GM23338 (cell line): ENCODE measurements around the gene KLHL7. TPM values are rescaled to one million over a fixed set of nuclear protein-coding genes. Genes with fewer than 3 reads are reported as not detected.

Source experiments
- ATAC-seq: fragments of 200-7000 bp; cut with Tn5 transposase; 3 replicates; pipeline ENCODE4 v1.9.1; 2020
- DNase-seq: peaks from one replicate; pipeline ENCODE4 v3.0.0-alpha.2; 2015; ENCODE audit warnings: low spot score
- H2AFZ ChIP-seq: fragments of 200-600 bp; sonication (generic); 2 replicates; pipeline ENCODE4 v1.8.0; 2016; ENCODE audit warnings: antibody characterized with exemption, mild to moderate bottlenecking, moderate library complexity
- H3F3A ChIP-seq: fragments of 200-600 bp; sonication (generic); replicated peaks from 2 replicates; pipeline ENCODE4 v1.8.0; 2017; ENCODE audit warnings: antibody characterized with exemption, mixed run types, low read depth
- H3K27ac ChIP-seq: fragments of 200-600 bp; sonication (generic); 2 replicates; pipeline ENCODE4 v1.6.1; 2016; ENCODE audit warnings: low read depth
- H3K27me3 ChIP-seq: fragments of 200-600 bp; sonication (generic); 2 replicates; pipeline ENCODE4 v1.8.0; 2016; ENCODE audit warnings: mild to moderate bottlenecking, mixed run types, moderate library complexity; ENCODE audit not compliant: insufficient read depth
- H3K36me3 ChIP-seq: fragments of 200-600 bp; sonication (generic); 2 replicates; pipeline ENCODE4 v1.8.0; 2016; ENCODE audit warnings: mild to moderate bottlenecking; ENCODE audit not compliant: insufficient read depth
- H3K4me1 ChIP-seq: fragments of 200-600 bp; sonication (generic); 2 replicates; pipeline ENCODE4 v1.8.0; 2016; ENCODE audit warnings: mild to moderate bottlenecking, moderate library complexity; ENCODE audit not compliant: insufficient read depth
- H3K4me2 ChIP-seq: fragments of 200-600 bp; sonication (generic); 2 replicates; pipeline ENCODE4 v1.7.1; 2017; ENCODE audit warnings: mixed run types
- H3K4me3 ChIP-seq: fragments of 200-600 bp; sonication (generic); 2 replicates; pipeline ENCODE4 v1.6.1; 2016; ENCODE audit warnings: mixed run types
- H3K79me2 ChIP-seq: fragments of 200-600 bp; sonication (generic); replicated peaks from 2 replicates; pipeline ENCODE4 v1.8.0; 2017; ENCODE audit warnings: mild to moderate bottlenecking; ENCODE audit not compliant: insufficient read depth
- H3K9me2 ChIP-seq: fragments of 200-600 bp; sonication (generic); 2 replicates; pipeline ENCODE4 v1.8.0; 2017; ENCODE audit not compliant: insufficient read depth
- H4K20me1 ChIP-seq: fragments of 200-600 bp; sonication (generic); replicated peaks from 2 replicates; pipeline ENCODE4 v1.8.0; 2017; ENCODE audit warnings: mild to moderate bottlenecking; ENCODE audit not compliant: insufficient read depth
- H3K27ac Mint-ChIP-seq: 2 replicates; pipeline ENCODE4 v1.8.0; 2020; ENCODE audit warnings: inconsistent platforms, mild to moderate bottlenecking, moderate library complexity, mixed read lengths
- H3K27me3 Mint-ChIP-seq: 3 replicates; pipeline ENCODE4 v1.8.0; 2022; ENCODE audit warnings: low read depth, mild to moderate bottlenecking, moderate library complexity, mixed read lengths, inconsistent platforms; ENCODE audit not compliant: insufficient read depth, poor library complexity
- H3K36me3 Mint-ChIP-seq: 3 replicates; pipeline ENCODE4 v1.8.0; 2021; ENCODE audit warnings: low read depth, mild to moderate bottlenecking, inconsistent platforms, moderate library complexity, mixed read lengths
- H3K4me1 Mint-ChIP-seq: 3 replicates; pipeline ENCODE4 v1.8.0; 2020; ENCODE audit warnings: mild to moderate bottlenecking, inconsistent platforms, mixed read lengths
- H3K4me3 Mint-ChIP-seq: 3 replicates; pipeline ENCODE4 v1.8.0; 2021; ENCODE audit warnings: moderate library complexity, mild to moderate bottlenecking, inconsistent platforms, mixed read lengths
- H3K9me3 Mint-ChIP-seq: 3 replicates; pipeline ENCODE4 v1.8.0; 2020; ENCODE audit warnings: moderate library complexity, mild to moderate bottlenecking, inconsistent platforms, mixed read lengths
- CREB1 ChIP-seq: fragments of 250-450 bp; sonication (Bioruptor Pico); IDR thresholded peaks from 2 replicates; pipeline ENCODE4 v1.5.0; 2020; ENCODE audit warnings: low read depth, mild to moderate bottlenecking, moderate library complexity
- EZH2 ChIP-seq: fragments of 200-600 bp; sonication (generic); IDR thresholded peaks from one replicate; pipeline ENCODE4 v1.8.0; 2017; ENCODE audit warnings: antibody characterized with exemption, mild to moderate bottlenecking, low read depth; ENCODE audit not compliant: unreplicated experiment
- JUNB ChIP-seq: IDR thresholded peaks from one replicate; pipeline ENCODE4 v1.6.1; 2016; ENCODE audit warnings: antibody characterized with exemption; ENCODE audit not compliant: unreplicated experiment
- NANOG ChIP-seq: IDR thresholded peaks from 2 replicates; pipeline ENCODE4 v1.6.1; 2016; ENCODE audit warnings: antibody characterized with exemption, borderline replicate concordance
- POLR2AphosphoS5 ChIP-seq: IDR thresholded peaks from 2 replicates; pipeline ENCODE4 v1.6.1; 2016; ENCODE audit warnings: antibody characterized with exemption, low read depth
- STAT1 ChIP-seq: IDR thresholded peaks from one replicate; pipeline ENCODE4 v1.6.1; 2016; ENCODE audit warnings: antibody characterized with exemption; ENCODE audit not compliant: unreplicated experiment
- ZNF114 ChIP-seq: fragments of 250-450 bp; sonication (Bioruptor Pico); IDR thresholded peaks from 2 replicates; pipeline ENCODE4 v1.5.0; 2020; ENCODE audit warnings: mild to moderate bottlenecking, moderate library complexity
- ZNF331 ChIP-seq: fragments of 250-450 bp; sonication (Bioruptor Pico); IDR thresholded peaks from 2 replicates; pipeline ENCODE4 v1.5.0; 2020; ENCODE audit warnings: low read depth, mild to moderate bottlenecking, moderate library complexity
- polyA plus RNA-seq: library from polyadenylated mRNA; unstranded; fragments of >200 nt; fragmentation: Nextera tagmentation; extraction: Ambion mirVana; gene quantifications from 2 replicates; pipeline ENCODE4 v1.2.1, GENCODE V29; 2016
- total RNA-seq: library from RNA; depleted of rRNA; stranded (reverse); fragments of >200 nt; shearing (Covaris generic); gene quantifications from 2 replicates; pipeline ENCODE4 v1.2.3, GENCODE V29; 2014
- TF ChIP-seq, protein P1 (sequence below): IDR thresholded peaks from one replicate; pipeline ENCODE4 v1.6.1; 2018; ENCODE audit warnings: antibody characterized with exemption; ENCODE audit not compliant: unreplicated experiment
- TF ChIP-seq, protein P2 (sequence below), 2 experiments: fragments of 200-600 bp in 1 of 2; sonication (generic) in 1 of 2; conservative IDR thresholded peaks; 2 replicates each; pipeline versions ENCODE4 v1.5.1 to v1.6.1; 2016 to 2017; ENCODE audit warnings: antibody characterized with exemption in 2 of 2, low read depth in 2 of 2, mild to moderate bottlenecking in 2 of 2, moderate library complexity in 1 of 2
- TF ChIP-seq, protein P3 (sequence below): fragments of 250-450 bp; sonication (Bioruptor Pico); IDR thresholded peaks from 2 replicates; pipeline ENCODE4 v1.5.0; 2020; ENCODE audit warnings: mild to moderate bottlenecking, moderate library complexity
- TF ChIP-seq, protein P4 (sequence below): IDR thresholded peaks from 2 replicates; pipeline ENCODE4 v1.6.1; 2016; ENCODE audit warnings: antibody characterized with exemption

The KLHL7 gene
- total and polyA plus RNA-seq, 2 experiments from 2014 or later: 92.5 to 119 TPM

DNA sequence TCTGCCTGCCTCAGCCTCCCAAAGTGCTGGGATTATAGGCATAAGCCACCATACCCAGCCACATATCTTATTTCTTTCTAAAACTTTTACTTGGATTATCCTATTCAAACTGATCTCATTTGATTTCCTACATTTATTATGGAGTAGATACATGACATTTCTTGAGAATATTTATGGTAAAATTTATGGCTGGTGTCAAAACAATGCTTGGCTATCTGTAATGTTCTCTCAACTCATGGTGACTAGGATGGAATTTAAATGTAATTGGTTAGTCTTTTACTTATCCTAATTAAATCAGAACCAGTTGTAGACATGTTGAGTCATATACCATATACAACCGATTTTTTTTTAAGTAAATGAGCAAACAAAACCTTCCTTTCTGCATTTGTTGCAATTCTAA lies 80.4 kb downstream of the KLHL7 start:
- Mint-ChIP-seq H3K4me3 (no peak overlapping the region), H3K9me3 (no peaks in the 10 kb centered on the region; the same call in 2 of the 3 replicates), H3K4me1 (peaks cover 12% of the 10 kb centered on the region), H3K27me3 (peaks cover 6% of the 10 kb centered on the region), H3K36me3 (peaks cover 51% of the 10 kb centered on the region), H3K27ac (no peak overlapping the region)
- Histone ChIP-seq H4K20me1 (0 out of 2 replicates have a peak, but pooled peaks cover 7% of the 10 kb centered on the region), H2AFZ (no peak overlapping the region), H3F3A (0 out of 2 replicates have a peak, but pooled peaks cover 1% of the 10 kb centered on the region), H3K9me2 (no peaks in the 10 kb centered on the region), H3K4me1 (peaks cover 7% of the 10 kb centered on the region), H3K27ac (no peak overlapping the region), H3K4me3 (no peak overlapping the region), H3K36me3 (peaks cover 36% of the 10 kb centered on the region), H3K27me3 (no peaks in the 10 kb centered on the region), H3K79me2 (peaks cover 48% of the 10 kb centered on the region), H3K4me2 (no peak overlapping the region)
- no peak for DNase-seq
- TF ChIP-seq POLR2AphosphoS5 (no peak), CREB1 (no peak), NANOG (no peak), JUNB (no peak), STAT1 (no peak), ZNF331 (CRISPR knock-in tag) (no peak), EZH2 (no peak), ZNF114 (CRISPR knock-in tag) (no peak)
- TF ChIP-seq, protein P1, sequence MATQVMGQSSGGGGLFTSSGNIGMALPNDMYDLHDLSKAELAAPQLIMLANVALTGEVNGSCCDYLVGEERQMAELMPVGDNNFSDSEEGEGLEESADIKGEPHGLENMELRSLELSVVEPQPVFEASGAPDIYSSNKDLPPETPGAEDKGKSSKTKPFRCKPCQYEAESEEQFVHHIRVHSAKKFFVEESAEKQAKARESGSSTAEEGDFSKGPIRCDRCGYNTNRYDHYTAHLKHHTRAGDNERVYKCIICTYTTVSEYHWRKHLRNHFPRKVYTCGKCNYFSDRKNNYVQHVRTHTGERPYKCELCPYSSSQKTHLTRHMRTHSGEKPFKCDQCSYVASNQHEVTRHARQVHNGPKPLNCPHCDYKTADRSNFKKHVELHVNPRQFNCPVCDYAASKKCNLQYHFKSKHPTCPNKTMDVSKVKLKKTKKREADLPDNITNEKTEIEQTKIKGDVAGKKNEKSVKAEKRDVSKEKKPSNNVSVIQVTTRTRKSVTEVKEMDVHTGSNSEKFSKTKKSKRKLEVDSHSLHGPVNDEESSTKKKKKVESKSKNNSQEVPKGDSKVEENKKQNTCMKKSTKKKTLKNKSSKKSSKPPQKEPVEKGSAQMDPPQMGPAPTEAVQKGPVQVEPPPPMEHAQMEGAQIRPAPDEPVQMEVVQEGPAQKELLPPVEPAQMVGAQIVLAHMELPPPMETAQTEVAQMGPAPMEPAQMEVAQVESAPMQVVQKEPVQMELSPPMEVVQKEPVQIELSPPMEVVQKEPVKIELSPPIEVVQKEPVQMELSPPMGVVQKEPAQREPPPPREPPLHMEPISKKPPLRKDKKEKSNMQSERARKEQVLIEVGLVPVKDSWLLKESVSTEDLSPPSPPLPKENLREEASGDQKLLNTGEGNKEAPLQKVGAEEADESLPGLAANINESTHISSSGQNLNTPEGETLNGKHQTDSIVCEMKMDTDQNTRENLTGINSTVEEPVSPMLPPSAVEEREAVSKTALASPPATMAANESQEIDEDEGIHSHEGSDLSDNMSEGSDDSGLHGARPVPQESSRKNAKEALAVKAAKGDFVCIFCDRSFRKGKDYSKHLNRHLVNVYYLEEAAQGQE: no peak
- TF ChIP-seq, protein P2, sequence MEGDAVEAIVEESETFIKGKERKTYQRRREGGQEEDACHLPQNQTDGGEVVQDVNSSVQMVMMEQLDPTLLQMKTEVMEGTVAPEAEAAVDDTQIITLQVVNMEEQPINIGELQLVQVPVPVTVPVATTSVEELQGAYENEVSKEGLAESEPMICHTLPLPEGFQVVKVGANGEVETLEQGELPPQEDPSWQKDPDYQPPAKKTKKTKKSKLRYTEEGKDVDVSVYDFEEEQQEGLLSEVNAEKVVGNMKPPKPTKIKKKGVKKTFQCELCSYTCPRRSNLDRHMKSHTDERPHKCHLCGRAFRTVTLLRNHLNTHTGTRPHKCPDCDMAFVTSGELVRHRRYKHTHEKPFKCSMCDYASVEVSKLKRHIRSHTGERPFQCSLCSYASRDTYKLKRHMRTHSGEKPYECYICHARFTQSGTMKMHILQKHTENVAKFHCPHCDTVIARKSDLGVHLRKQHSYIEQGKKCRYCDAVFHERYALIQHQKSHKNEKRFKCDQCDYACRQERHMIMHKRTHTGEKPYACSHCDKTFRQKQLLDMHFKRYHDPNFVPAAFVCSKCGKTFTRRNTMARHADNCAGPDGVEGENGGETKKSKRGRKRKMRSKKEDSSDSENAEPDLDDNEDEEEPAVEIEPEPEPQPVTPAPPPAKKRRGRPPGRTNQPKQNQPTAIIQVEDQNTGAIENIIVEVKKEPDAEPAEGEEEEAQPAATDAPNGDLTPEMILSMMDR (conservative IDR thresholded peaks at IDR 0.05; ENCODE audit: low read depth in 2 of 2): no peak
- TF ChIP-seq, protein P3, sequence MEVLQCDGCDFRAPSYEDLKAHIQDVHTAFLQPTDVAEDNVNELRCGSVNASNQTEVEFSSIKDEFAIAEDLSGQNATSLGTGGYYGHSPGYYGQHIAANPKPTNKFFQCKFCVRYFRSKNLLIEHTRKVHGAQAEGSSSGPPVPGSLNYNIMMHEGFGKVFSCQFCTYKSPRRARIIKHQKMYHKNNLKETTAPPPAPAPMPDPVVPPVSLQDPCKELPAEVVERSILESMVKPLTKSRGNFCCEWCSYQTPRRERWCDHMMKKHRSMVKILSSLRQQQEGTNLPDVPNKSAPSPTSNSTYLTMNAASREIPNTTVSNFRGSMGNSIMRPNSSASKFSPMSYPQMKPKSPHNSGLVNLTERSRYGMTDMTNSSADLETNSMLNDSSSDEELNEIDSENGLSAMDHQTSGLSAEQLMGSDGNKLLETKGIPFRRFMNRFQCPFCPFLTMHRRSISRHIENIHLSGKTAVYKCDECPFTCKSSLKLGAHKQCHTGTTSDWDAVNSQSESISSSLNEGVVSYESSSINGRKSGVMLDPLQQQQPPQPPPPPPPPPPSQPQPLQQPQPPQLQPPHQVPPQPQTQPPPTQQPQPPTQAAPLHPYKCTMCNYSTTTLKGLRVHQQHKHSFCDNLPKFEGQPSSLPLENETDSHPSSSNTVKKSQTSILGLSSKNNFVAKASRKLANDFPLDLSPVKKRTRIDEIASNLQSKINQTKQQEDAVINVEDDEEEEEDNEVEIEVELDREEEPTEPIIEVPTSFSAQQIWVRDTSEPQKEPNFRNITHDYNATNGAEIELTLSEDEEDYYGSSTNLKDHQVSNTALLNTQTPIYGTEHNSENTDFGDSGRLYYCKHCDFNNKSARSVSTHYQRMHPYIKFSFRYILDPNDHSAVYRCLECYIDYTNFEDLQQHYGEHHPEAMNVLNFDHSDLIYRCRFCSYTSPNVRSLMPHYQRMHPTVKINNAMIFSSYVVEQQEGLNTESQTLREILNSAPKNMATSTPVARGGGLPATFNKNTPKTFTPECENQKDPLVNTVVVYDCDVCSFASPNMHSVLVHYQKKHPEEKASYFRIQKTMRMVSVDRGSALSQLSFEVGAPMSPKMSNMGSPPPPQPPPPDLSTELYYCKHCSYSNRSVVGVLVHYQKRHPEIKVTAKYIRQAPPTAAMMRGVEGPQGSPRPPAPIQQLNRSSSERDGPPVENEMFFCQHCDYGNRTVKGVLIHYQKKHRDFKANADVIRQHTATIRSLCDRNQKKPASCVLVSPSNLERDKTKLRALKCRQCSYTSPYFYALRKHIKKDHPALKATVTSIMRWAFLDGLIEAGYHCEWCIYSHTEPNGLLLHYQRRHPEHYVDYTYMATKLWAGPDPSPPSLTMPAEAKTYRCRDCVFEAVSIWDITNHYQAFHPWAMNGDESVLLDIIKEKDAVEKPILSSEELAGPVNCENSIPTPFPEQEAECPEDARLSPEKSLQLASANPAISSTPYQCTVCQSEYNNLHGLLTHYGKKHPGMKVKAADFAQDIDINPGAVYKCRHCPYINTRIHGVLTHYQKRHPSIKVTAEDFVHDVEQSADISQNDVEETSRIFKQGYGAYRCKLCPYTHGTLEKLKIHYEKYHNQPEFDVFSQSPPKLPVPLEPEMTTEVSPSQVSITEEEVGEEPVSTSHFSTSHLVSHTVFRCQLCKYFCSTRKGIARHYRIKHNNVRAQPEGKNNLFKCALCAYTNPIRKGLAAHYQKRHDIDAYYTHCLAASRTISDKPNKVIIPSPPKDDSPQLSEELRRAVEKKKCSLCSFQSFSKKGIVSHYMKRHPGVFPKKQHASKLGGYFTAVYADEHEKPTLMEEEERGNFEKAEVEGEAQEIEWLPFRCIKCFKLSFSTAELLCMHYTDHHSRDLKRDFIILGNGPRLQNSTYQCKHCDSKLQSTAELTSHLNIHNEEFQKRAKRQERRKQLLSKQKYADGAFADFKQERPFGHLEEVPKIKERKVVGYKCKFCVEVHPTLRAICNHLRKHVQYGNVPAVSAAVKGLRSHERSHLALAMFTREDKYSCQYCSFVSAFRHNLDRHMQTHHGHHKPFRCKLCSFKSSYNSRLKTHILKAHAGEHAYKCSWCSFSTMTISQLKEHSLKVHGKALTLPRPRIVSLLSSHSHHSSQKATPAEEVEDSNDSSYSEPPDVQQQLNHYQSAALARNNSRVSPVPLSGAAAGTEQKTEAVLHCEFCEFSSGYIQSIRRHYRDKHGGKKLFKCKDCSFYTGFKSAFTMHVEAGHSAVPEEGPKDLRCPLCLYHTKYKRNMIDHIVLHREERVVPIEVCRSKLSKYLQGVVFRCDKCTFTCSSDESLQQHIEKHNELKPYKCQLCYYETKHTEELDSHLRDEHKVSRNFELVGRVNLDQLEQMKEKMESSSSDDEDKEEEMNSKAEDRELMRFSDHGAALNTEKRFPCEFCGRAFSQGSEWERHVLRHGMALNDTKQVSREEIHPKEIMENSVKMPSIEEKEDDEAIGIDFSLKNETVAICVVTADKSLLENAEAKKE (CRISPR knock-in tag): no peak
- TF ChIP-seq, protein P4, sequence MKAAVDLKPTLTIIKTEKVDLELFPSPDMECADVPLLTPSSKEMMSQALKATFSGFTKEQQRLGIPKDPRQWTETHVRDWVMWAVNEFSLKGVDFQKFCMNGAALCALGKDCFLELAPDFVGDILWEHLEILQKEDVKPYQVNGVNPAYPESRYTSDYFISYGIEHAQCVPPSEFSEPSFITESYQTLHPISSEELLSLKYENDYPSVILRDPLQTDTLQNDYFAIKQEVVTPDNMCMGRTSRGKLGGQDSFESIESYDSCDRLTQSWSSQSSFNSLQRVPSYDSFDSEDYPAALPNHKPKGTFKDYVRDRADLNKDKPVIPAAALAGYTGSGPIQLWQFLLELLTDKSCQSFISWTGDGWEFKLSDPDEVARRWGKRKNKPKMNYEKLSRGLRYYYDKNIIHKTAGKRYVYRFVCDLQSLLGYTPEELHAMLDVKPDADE: no peak
- ATAC-seq: no peak
